ENCODE measurements around the gene HIPK1. TPM values are rescaled to one million over a fixed set of nuclear protein-coding genes. Genes with fewer than 3 reads are reported as not detected.

Gene HIPK1
- total RNA-seq, 1 experiment from 2014 or later = 40.1 TPM

DNA sequence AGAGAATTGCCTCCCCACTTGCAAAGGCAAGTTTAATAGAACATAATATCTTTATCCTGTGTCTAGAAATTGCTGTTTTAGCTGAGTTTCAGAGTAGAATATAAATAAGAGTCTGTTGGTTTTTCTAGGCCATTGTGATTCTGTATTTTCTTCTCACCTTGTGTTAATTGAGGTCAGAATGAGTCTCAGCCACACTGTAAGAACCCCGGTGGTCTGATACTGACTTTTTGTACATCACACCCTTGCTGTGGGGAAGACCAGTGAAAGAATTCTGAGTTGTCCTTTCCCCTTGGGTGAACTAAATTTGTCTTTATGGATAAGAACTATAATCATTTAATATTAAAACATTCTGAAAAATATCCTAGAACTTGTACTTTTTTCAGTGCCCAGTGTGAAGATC, 6.8 kb downstream of the HIPK1 start:
- ChIA-PET RAD21 (ENCODE audit: low non-redundant PET in 1 of 2, low total read pairs in 2 of 2, uncharacterized antibody in 2 of 2, unreplicated experiment in 2 of 2) (no interaction called here), POLR2A (no interaction called here), CTCF (no interaction called here)
- TF ChIP-seq ZFX (IDR thresholded peaks at IDR 0.05) (no peak), POLR2AphosphoS5 (IDR thresholded peaks at IDR 0.05; ENCODE audit: low read depth, low read length) (no peak), REST (IDR thresholded peaks at IDR 0.05; ENCODE audit: low read depth) (no peak), ATF3 (IDR thresholded peaks at IDR 0.05) (no peak), EGR1 (IDR thresholded peaks at IDR 0.05; ENCODE audit: low read depth) (no peak), FOSL1 (IDR thresholded peaks at IDR 0.05; ENCODE audit: low read depth) (no peak), POLR2A (IDR thresholded peaks at IDR 0.05; ENCODE audit: borderline replicate concordance, extremely low read depth, insufficient read depth, insufficient read length) (no peak), ELF1 (IDR thresholded peaks at IDR 0.05; ENCODE audit: borderline replicate concordance, low read depth) (no peak), CBX3 (IDR thresholded peaks at IDR 0.05; ENCODE audit: low read depth) (no peak), EZH2phosphoT487 (IDR thresholded peaks at IDR 0.05; ENCODE audit: borderline replicate concordance) (no peak), CEBPB (IDR thresholded peaks at IDR 0.05; ENCODE audit: low read depth) (no peak), TCF7L2 (IDR thresholded peaks at IDR 0.05; ENCODE audit: borderline replicate concordance, extremely low read depth, insufficient read depth, insufficient read length) (no peak), SRF (IDR thresholded peaks at IDR 0.05; ENCODE audit: low read depth) (no peak), SP1 (IDR thresholded peaks at IDR 0.05; ENCODE audit: low read depth) (no peak), EZH2 (IDR thresholded peaks at IDR 0.05) (no peak), ZNF274 (IDR thresholded peaks at IDR 0.05; ENCODE audit: low read depth, low read length) (no peak)
- TF ChIP-seq, protein P1, sequence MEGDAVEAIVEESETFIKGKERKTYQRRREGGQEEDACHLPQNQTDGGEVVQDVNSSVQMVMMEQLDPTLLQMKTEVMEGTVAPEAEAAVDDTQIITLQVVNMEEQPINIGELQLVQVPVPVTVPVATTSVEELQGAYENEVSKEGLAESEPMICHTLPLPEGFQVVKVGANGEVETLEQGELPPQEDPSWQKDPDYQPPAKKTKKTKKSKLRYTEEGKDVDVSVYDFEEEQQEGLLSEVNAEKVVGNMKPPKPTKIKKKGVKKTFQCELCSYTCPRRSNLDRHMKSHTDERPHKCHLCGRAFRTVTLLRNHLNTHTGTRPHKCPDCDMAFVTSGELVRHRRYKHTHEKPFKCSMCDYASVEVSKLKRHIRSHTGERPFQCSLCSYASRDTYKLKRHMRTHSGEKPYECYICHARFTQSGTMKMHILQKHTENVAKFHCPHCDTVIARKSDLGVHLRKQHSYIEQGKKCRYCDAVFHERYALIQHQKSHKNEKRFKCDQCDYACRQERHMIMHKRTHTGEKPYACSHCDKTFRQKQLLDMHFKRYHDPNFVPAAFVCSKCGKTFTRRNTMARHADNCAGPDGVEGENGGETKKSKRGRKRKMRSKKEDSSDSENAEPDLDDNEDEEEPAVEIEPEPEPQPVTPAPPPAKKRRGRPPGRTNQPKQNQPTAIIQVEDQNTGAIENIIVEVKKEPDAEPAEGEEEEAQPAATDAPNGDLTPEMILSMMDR (IDR thresholded peaks at IDR 0.05 in 2 of 3, conservative IDR thresholded peaks at IDR 0.05 in 1 of 3; ENCODE audit: borderline replicate concordance in 1 of 3, insufficient read depth in 1 of 3, low read depth in 2 of 3, low read length in 2 of 3) = no peak
- ATAC-seq (no peak), DNase-seq (ENCODE audit: low read depth, low spot score) (no peak)
- H3K9me3 ChIP-seq (ENCODE audit: control insufficient read depth in 1 of 2, insufficient read depth in 1 of 2, low read depth in 1 of 2, low read length in 2 of 2) = no peaks in the 10 kb centered on the region
- H3K79me2 ChIP-seq (ENCODE audit: insufficient read depth, low read length) = peaks cover 86% of the 10 kb centered on the region
- H3K4me2 ChIP-seq (ENCODE audit: low read length) = no peak overlapping the region
- H3K4me3 ChIP-seq (replicated peaks in 1 of 2; ENCODE audit: low read depth in 1 of 2, low read length in 2 of 2) = no peak overlapping the region
- intact Hi-C loops (cut with micrococcal nuclease) = no loop called here
- H3K27ac ChIP-seq (ENCODE audit: low read depth, low read length) = no peak overlapping the region
- no peaks in the 10 kb centered on the region for H3K9me2 ChIP-seq (ENCODE audit: insufficient read depth)
- no peak overlapping the region for H2AFZ ChIP-seq (ENCODE audit: low read depth, low read length, poor library complexity, severe bottlenecking)
- peaks cover 2 to 3% of the 10 kb centered on the region in 2 experiments; a peak in 2 of 4 replicates for H3K36me3 ChIP-seq (ENCODE audit: control insufficient read depth in 1 of 2, insufficient read depth in 2 of 2, low read length in 2 of 2)
- H3K9ac ChIP-seq (ENCODE audit: low read length) = no peak overlapping the region
- H4K20me1 ChIP-seq (ENCODE audit: insufficient read depth) = 0 out of 2 replicates have a peak, but pooled peaks cover 2% of the 10 kb centered on the region
- peaks cover 7 to 8% of the 10 kb centered on the region in 2 experiments; a peak in 3 of 4 replicates for H3K4me1 ChIP-seq (ENCODE audit: control insufficient read depth in 1 of 2, insufficient read depth in 2 of 2, low read length in 2 of 2)
- H3K27me3 ChIP-seq (ENCODE audit: insufficient read depth, low read length) = no peaks in the 10 kb centered on the region
- BruUV-seq (replicated peaks) = no TSS peak
